Parathyroid adenoma (tissue), 2 donors: Measurements from ENCODE around the gene PCDHA1.
"Not testable (repeated sequence)": the region's sequence is repeated elsewhere in the genome, so short reads cannot be mapped to it uniquely, and the experiment has no call there.

Source experiments
- H2AFZ ChIP-seq: fragments of 300-600 bp; sonication (generic); one replicate; pipeline ENCODE4 v1.7.0; 2017; ENCODE audit warnings: antibody characterized with exemption, mild to moderate bottlenecking
- H3K27ac ChIP-seq: fragments of 300-600 bp; sonication (generic); one replicate; pipeline ENCODE4 v1.7.0; 2017
- H3K27me3 ChIP-seq: fragments of 300-600 bp; sonication (generic); one replicate; pipeline ENCODE4 v1.7.0; 2017; ENCODE audit warnings: low read length; ENCODE audit not compliant: control insufficient read depth, insufficient read depth
- H3K36me3 ChIP-seq: fragments of 300-600 bp; sonication (generic); one replicate; pipeline ENCODE4 v1.7.0; 2017; ENCODE audit warnings: low read length; ENCODE audit not compliant: control insufficient read depth, insufficient read depth
- H3K4me1 ChIP-seq: fragments of 300-600 bp; sonication (generic); one replicate; pipeline ENCODE4 v1.7.0; 2017; ENCODE audit warnings: control low read depth
- H3K4me2 ChIP-seq: fragments of 300-600 bp; sonication (generic); one replicate; pipeline ENCODE4 v1.7.0; 2017; ENCODE audit warnings: low read length
- H3K4me3 ChIP-seq: fragments of 300-600 bp; sonication (generic); one replicate; pipeline ENCODE4 v1.7.0; 2017; ENCODE audit warnings: low read depth, low read length
- H3K79me2 ChIP-seq: fragments of 300-600 bp; sonication (generic); one replicate; pipeline ENCODE4 v1.7.0; 2017; ENCODE audit warnings: control low read depth
- H3K9ac ChIP-seq: fragments of 300-600 bp; sonication (generic); one replicate; pipeline ENCODE4 v1.7.0; 2017; ENCODE audit warnings: mild to moderate bottlenecking
- H3K9me3 ChIP-seq: fragments of 300-600 bp; sonication (generic); one replicate; pipeline ENCODE4 v1.7.0; 2017; ENCODE audit warnings: low read length; ENCODE audit not compliant: control insufficient read depth
- CTCF ChIP-seq: fragments of 300-600 bp; sonication (generic); IDR thresholded peaks from one replicate; pipeline ENCODE4 v1.7.0; 2017; ENCODE audit warnings: antibody characterized with exemption, mild to moderate bottlenecking
- donor health status: primary hyperparathyroidism.

Gene PCDHA1

GRCh38 chr5:140791089-140791488 is 5.1 kb downstream of the PCDHA1 start:
- H3K36me3 ChIP-seq, result peaks cover 5% of the 10 kb centered on the region
- H3K27ac ChIP-seq, result no peak overlapping the region
- H2AFZ ChIP-seq, result no peak overlapping the region
- no peaks in the 10 kb centered on the region for H3K79me2 ChIP-seq
- peaks cover 8% of the 10 kb centered on the region for H3K9me3 ChIP-seq
- no peaks in the 10 kb centered on the region for H3K27me3 ChIP-seq
- H3K9ac ChIP-seq, result no peak overlapping the region
- no peak overlapping the region for H3K4me2 ChIP-seq
- no peak for TF ChIP-seq CTCF
- H3K4me1 ChIP-seq, result no peaks in the 10 kb centered on the region
- no peak overlapping the region for H3K4me3 ChIP-seq

- Histone ChIP-seq H3K36me3 (peaks cover 4% of the 10 kb centered on the region), H3K4me2 (no peak within 1 kb of the TSS), H2AFZ (no peak within 1 kb of the TSS), H3K4me3 (no peak within 1 kb of the TSS), H3K9me3 (peaks cover 2% of the 10 kb centered on the region), H3K27ac (no peak within 1 kb of the TSS), H3K27me3 (no peaks in the 10 kb centered on the region), H3K79me2 (no peaks in the 10 kb centered on the region), H3K9ac (no peak within 1 kb of the TSS), H3K4me1 (no peaks in the 10 kb centered on the region)
- TF ChIP-seq CTCF, result no peak
Observed at GRCh38 chr5:140794595-140795258, 8.8 kb downstream of the PCDHA1 start, which contains the start of gene PCDHA2. Gene PCDHA2 (plus strand): TSS chr5:140794852.

DNA sequence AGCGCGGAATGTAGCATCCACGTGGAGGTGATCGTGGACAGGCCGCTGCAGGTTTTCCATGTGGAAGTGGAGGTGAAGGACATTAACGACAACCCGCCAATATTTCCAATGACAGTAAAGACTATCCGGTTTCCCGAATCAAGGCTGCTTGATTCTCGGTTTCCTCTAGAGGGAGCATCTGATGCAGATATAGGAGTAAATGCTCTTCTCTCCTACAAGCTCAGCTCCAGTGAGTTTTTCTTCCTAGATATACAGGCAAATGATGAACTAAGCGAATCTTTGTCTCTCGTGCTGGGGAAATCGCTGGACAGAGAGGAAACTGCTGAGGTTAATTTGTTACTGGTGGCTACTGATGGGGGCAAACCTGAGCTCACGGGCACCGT is 9.3 kb downstream of the PCDHA1 start:
- H3K79me2 ChIP-seq, result no peaks in the 10 kb centered on the region
- H3K4me3 ChIP-seq, result no peak overlapping the region
- TF ChIP-seq CTCF, result no peak
- no peaks in the 10 kb centered on the region for H3K4me1 ChIP-seq
- peaks cover 4% of the 10 kb centered on the region for H3K36me3 ChIP-seq
- no peak overlapping the region for H3K4me2 ChIP-seq
- no peak overlapping the region for H3K9ac ChIP-seq
- H3K27ac ChIP-seq, result no peak overlapping the region
- H3K27me3 ChIP-seq, result no peaks in the 10 kb centered on the region
- H3K9me3 ChIP-seq, result peaks cover 4% of the 10 kb centered on the region
- H2AFZ ChIP-seq, result no peak overlapping the region

DNA sequence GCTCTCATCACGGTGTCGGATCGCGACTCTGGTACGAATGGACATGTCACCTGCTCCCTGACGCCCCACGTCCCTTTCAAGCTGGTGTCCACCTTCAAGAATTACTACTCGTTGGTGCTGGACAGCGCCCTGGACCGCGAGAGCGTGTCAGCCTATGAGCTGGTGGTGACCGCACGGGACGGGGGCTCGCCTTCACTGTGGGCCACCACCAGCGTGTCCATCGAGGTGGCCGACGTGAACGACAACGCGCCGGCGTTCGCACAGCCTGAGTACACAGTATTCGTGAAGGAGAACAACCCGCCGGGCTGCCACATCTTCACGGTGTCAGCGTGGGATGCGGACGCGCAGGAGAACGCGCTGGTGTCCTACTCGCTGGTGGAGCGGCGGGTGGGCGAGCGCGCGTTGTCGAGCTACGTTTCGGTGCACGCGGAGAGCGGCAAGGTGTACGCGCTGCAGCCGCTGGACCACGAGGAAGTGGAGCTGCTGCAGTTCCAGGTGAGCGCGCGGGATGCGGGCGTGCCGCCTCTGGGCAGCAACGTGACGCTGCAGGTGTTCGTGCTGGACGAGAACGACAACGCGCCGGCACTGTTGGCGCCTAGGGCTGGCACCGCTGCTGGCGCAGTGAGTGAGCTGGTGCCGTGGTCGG is 10.3 kb downstream of the PCDHA1 start:
- H3K27me3 ChIP-seq, H3K9ac ChIP-seq, H3K36me3 ChIP-seq: not testable (repeated sequence)

GRCh38 chr5:140796718-140797095 is 10.8 kb downstream of the PCDHA1 start:
- Histone ChIP-seq H3K9me3 (peaks cover 4% of the 10 kb centered on the region), H3K4me1 (no peaks in the 10 kb centered on the region), H2AFZ (no peak overlapping the region), H3K79me2 (no peaks in the 10 kb centered on the region), H3K27ac (no peak overlapping the region), H3K9ac (no peak overlapping the region), H3K4me2 (no peak overlapping the region), H3K4me3 (no peak overlapping the region), H3K36me3 (peaks cover 4% of the 10 kb centered on the region), H3K27me3 (no peaks in the 10 kb centered on the region)
- no peak for TF ChIP-seq CTCF

More for the DNA sequence above, 10.3 kb downstream of the PCDHA1 start:
- H3K27ac ChIP-seq, H3K79me2 ChIP-seq, H3K4me2 ChIP-seq, H2AFZ ChIP-seq, H3K4me1 ChIP-seq, H3K4me3 ChIP-seq, H3K9me3 ChIP-seq: not testable (repeated sequence)
